ENCODE measurements around the gene FNDC8. TPM values are rescaled to one million over a fixed set of nuclear protein-coding genes. Genes with fewer than 3 reads are reported as not detected.

FNDC8 gene
- total RNA-seq, 4 donors from 2014 or later, result not detected

DNA sequence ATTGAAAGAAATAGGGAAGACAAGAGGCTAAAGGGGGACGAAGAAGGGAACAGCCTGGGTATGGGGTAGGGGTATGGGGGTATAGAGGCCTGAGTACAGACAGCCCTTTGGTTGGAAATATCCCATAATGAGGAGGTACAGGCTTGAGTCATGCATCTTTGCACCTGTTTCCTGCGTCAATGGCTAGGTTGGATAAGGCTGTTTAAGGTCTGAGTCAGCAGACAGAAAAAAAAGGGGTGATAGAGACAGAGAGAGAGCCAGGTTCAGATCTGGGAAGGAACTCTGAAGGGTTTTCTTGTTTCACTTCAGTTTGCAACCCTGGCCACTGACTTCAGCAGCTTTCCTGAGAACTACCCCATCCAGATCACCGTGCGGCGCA lies 8.5 kb downstream of the FNDC8 start:
- no peak overlapping the region for H3K4me3 ChIP-seq (ENCODE audit: low read depth, poor library complexity, severe bottlenecking)
- 94% methylated on average over 5 of the region's 5 CpGs for WGBS, 2 donors
- TF ChIP-seq, protein P1, sequence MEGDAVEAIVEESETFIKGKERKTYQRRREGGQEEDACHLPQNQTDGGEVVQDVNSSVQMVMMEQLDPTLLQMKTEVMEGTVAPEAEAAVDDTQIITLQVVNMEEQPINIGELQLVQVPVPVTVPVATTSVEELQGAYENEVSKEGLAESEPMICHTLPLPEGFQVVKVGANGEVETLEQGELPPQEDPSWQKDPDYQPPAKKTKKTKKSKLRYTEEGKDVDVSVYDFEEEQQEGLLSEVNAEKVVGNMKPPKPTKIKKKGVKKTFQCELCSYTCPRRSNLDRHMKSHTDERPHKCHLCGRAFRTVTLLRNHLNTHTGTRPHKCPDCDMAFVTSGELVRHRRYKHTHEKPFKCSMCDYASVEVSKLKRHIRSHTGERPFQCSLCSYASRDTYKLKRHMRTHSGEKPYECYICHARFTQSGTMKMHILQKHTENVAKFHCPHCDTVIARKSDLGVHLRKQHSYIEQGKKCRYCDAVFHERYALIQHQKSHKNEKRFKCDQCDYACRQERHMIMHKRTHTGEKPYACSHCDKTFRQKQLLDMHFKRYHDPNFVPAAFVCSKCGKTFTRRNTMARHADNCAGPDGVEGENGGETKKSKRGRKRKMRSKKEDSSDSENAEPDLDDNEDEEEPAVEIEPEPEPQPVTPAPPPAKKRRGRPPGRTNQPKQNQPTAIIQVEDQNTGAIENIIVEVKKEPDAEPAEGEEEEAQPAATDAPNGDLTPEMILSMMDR (IDR thresholded peaks at IDR 0.05), result no peak
- no peak for TF ChIP-seq POLR2A (IDR thresholded peaks at IDR 0.05)
- intact Hi-C loops (cut with DNase I; ENCODE audit: low total_unique reads), result no loop called here
- DNase-seq (ENCODE audit: low spot score in 2 of 2), result no peak

DNA sequence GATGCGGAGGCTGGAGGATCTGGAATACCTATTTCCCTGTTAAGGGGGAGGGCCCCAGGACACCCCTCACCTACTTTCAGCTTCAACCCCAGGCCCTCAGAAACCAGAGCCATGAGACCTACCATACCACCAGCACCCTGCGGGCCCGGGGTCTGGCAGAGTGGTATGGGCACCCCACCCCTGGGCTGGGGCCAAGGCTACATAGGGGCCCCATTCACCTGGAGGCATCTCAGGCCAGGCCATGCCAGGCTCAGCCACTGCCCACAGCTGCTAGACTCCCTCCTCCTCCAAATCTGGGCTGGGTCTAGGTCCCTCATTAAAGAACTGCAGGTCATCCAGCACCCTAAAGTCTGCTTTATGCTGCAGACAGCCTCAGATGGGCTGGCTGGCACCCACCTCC lies 9.0 kb downstream of the FNDC8 start:
- TF ChIP-seq POLR2A (IDR thresholded peaks at IDR 0.05), result no peak
- TF ChIP-seq, protein P1 (IDR thresholded peaks at IDR 0.05), result no peak
- WGBS, 2 donors, result 98 to 100% methylated on average over 3 of the region's 3 CpGs
- intact Hi-C loops (cut with DNase I; ENCODE audit: low total_unique reads), result no loop called here
- H3K4me3 ChIP-seq (ENCODE audit: low read depth, poor library complexity, severe bottlenecking), result no peak overlapping the region
- DNase-seq (ENCODE audit: low spot score in 2 of 2), result no peak

DNA sequence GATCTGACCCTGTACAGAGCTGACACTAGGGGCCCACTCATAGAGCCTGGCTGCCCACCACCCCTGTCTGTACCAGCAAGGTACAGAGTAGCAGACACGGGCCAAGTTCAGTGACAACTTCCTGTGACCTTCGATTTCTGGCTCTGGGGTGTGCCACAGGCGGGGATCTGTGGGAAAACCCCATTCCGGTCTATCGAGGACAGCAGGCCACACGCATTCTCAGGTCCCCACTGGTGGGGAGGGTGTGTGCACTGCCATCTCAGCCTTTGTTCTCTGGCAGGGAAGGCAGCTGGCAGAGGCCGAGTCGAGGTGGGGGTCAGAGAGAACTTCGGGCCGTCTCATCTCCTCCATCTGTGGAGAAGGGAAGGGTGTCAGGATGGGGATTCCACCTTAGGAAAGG lies 10.7 kb downstream of the FNDC8 start:
- intact Hi-C loops (cut with DNase I; ENCODE audit: low total_unique reads), result no loop called here
- 70 to 73% methylated on average over 10 of the region's 10 CpGs for WGBS, 2 donors
- TF ChIP-seq POLR2A (IDR thresholded peaks at IDR 0.05), result no peak
- TF ChIP-seq, protein P1 (IDR thresholded peaks at IDR 0.05), result no peak
- DNase-seq (ENCODE audit: low spot score in 2 of 2), result no peak
- no peak overlapping the region for H3K4me3 ChIP-seq (ENCODE audit: low read depth, poor library complexity, severe bottlenecking)

DNA sequence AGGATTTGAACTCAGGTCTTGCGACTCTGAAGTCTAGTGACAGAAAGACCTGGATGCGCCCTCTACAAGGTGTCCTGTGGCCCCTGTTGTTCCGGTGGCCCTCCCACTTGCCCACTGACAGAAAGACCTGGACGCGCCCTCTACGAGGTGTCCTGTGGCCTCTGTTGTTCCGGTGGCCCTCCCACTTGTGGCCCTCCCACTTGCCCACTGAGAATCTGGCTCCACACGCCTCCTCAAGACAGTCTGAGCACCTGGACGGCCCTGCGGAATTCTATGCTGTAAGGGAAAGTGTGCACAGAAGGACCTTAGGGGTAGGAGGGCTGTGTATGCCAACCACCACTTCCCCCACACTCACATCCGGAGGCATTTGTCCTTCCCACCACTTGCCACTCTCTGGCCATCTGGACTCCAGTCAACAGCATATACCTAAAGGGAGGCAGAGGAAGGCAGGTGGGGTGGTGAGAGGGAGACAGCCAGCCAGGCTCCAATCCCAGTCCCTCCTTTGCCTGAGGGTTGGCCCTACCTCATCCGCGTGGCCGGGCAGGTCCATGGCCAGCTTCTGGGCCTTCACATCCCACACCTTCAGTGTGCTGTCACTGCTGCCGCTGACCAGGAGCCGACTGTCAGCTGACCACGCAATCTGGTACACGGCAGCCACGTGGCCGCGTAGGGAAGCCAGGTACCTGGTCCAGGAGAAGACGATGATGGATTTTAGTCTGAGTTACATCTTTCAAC lies 11.6 kb downstream of the FNDC8 start:
- intact Hi-C loops (cut with DNase I; ENCODE audit: low total_unique reads), result no loop called here
- H3K4me3 ChIP-seq (ENCODE audit: low read depth, poor library complexity, severe bottlenecking), result no peak overlapping the region
- TF ChIP-seq, protein P1 (IDR thresholded peaks at IDR 0.05), result no peak
- no peak for TF ChIP-seq POLR2A (IDR thresholded peaks at IDR 0.05)
- no peak for DNase-seq (ENCODE audit: low spot score in 2 of 2)
- WGBS, 2 donors, result 94 to 96% methylated on average over 17 to 22 of the region's 22 CpGs

DNA sequence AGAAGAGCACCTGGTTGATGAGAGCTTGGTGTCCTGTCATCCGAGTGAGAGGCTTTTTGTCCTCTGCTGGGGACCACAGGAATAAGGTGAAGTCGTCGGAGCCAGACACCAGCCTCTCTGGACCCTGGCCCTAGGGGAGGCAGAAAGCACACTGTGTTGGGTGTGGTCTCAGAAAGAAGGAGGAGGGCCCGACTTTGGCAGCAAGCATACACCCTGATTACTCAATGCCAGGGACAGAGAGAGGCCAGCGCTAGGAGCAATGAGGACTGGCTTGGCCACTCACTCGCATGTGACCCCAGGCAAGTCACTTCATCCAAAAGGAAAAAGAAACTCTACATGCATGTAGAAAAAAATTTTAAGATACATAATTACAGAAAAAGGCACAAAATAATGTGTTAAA lies 13.9 kb downstream of the FNDC8 start:
- TF ChIP-seq POLR2A (IDR thresholded peaks at IDR 0.05), result no peak
- TF ChIP-seq, protein P1 (IDR thresholded peaks at IDR 0.05), result no peak
- DNase-seq (ENCODE audit: low spot score in 2 of 2), result no peak
- H3K4me3 ChIP-seq (ENCODE audit: low read depth, poor library complexity, severe bottlenecking), result no peak overlapping the region
- intact Hi-C loops (cut with DNase I; ENCODE audit: low total_unique reads), result no loop called here
- WGBS, 2 donors, result 69 to 70% methylated on average over 6 of the region's 6 CpGs

DNA sequence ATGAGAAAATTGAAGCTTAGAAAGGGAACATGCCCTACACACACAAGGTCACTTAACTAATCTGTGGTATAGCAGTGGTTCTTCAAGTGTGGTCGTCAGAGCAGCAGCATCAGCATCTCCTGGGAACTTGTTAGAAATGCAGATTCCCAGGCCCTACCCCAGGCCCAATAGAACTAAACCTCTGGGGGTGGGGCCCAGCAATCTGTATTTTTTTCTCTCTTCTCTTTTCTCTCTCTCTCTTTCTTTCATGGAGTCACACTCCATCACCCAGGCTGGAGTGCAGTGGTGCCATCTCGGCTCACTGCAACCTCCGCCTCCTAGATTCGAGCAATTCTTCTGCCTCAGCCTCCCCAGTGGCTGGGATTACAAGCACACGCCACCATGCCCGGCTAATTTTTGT lies 16.8 kb downstream of the FNDC8 start:
- no peak for DNase-seq (ENCODE audit: low spot score in 2 of 2)
- H3K4me3 ChIP-seq (ENCODE audit: low read depth, poor library complexity, severe bottlenecking), result no peak overlapping the region
- 93 to 94% methylated on average over 6 of the region's 6 CpGs for WGBS, 2 donors
- intact Hi-C loops (cut with DNase I; ENCODE audit: low total_unique reads), result no loop called here
- TF ChIP-seq POLR2A (IDR thresholded peaks at IDR 0.05), result no peak
- TF ChIP-seq, protein P1 (IDR thresholded peaks at IDR 0.05), result no peak
